GM18517 (cell line): ENCODE data around the gene PSAP.
"Not testable (repeated sequence)": the region's sequence is repeated elsewhere in the genome, so short reads cannot be mapped to it uniquely, and the experiment has no call there.

Experiments used
- ATAC-seq: cut with Tn5 transposase; IDR thresholded peaks from one replicate; pipeline ENCODE4 v1.9.1; 2021; ENCODE audit warnings: mild to moderate bottlenecking, moderate library complexity; ENCODE audit not compliant: unreplicated experiment

Gene PSAP

GRCh38 chr10:71850743-71851464, at the start of gene PSAP:
Gene PSAP (minus strand): TSS chr10:71851251. CDS start chr10:71851221, 30 bp downstream.
- peak; percentile 92 for ATAC-seq

GRCh38 chr10:71900441-71901180, 49.6 kb upstream of the PSAP start:
- ATAC-seq: no peak

- no peak for ATAC-seq
Measured at GRCh38 chr10:71899665-71900412, 48.8 kb upstream of the PSAP start.

- not testable (repeated sequence) for ATAC-seq
Measured at GRCh38 chr10:71898346-71898745, 47.3 kb upstream of the PSAP start.

GRCh38 chr10:71893920-71894319, 42.9 kb upstream of the PSAP start:
- no peak for ATAC-seq

GRCh38 chr10:71893258-71893815, 42.3 kb upstream of the PSAP start:
- no peak for ATAC-seq

GRCh38 chr10:71891437-71891836, 40.4 kb upstream of the PSAP start:
- no peak for ATAC-seq

GRCh38 chr10:71889388-71889987, 38.4 kb upstream of the PSAP start:
- ATAC-seq: no peak

GRCh38 chr10:71888623-71889387, 37.8 kb upstream of the PSAP start:
- peak; percentile 94 for ATAC-seq

GRCh38 chr10:71888248-71888622, 37.2 kb upstream of the PSAP start:
- no peak for ATAC-seq

- no peak for ATAC-seq
Measured at GRCh38 chr10:71887743-71888142, 36.7 kb upstream of the PSAP start.

- no peak for ATAC-seq
Measured at GRCh38 chr10:71882813-71883659, 32.0 kb upstream of the PSAP start.

- no peak for ATAC-seq
Measured at GRCh38 chr10:71881647-71882355, 30.8 kb upstream of the PSAP start.

- ATAC-seq: not testable (repeated sequence)
Measured at GRCh38 chr10:71881307-71881624, 30.2 kb upstream of the PSAP start.

- no peak for ATAC-seq
Measured at GRCh38 chr10:71880425-71881306, 29.6 kb upstream of the PSAP start.

GRCh38 chr10:71878327-71879034, 27.4 kb upstream of the PSAP start:
- no peak for ATAC-seq

- no peak for ATAC-seq
Measured at GRCh38 chr10:71877821-71878220, 26.8 kb upstream of the PSAP start.
